ENCODE data around the gene BLACAT1.

DNA sequence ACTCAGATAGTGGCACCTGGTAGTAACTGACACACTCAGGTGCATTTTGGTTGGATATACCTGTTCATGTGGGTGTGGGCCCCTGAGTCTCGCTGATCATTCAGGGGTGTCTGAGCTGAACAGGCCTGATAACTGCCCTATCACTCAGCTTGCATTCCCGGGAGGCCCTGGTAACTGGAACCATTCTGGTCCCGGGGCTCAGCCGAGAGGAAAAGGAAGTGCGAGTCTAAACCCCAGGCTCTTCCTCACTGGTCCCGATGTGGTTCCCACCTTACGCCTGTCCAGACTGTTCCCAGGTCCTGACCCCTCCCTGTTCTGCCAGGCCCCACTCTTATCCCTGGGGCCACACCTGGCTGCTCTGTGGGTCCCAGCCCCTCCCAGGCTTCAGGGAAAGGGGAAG, 36.9 kb upstream of the BLACAT1 start:
- TF ChIP-seq RARB (CRISPR knock-in tag; IDR thresholded peaks at IDR 0.05) (no peak), ARNTL (CRISPR knock-in tag; IDR thresholded peaks at IDR 0.05; ENCODE audit: borderline replicate concordance, low read depth) (no peak), ZNF70 (CRISPR knock-in tag; IDR thresholded peaks at IDR 0.05) (no peak), ZFP30 (CRISPR knock-in tag; IDR thresholded peaks at IDR 0.05) (no peak), ZC3H10 (CRISPR knock-in tag; IDR thresholded peaks at IDR 0.05) (no peak), TOX (CRISPR knock-in tag; IDR thresholded peaks at IDR 0.05; ENCODE audit: borderline replicate concordance) (no peak), GLIS3 (CRISPR knock-in tag; IDR thresholded peaks at IDR 0.05) (no peak), ZNF8 (CRISPR knock-in tag; IDR thresholded peaks at IDR 0.05) (no peak), SNAI2 (CRISPR knock-in tag; IDR thresholded peaks at IDR 0.05) (no peak)
- TF ChIP-seq, protein P1, sequence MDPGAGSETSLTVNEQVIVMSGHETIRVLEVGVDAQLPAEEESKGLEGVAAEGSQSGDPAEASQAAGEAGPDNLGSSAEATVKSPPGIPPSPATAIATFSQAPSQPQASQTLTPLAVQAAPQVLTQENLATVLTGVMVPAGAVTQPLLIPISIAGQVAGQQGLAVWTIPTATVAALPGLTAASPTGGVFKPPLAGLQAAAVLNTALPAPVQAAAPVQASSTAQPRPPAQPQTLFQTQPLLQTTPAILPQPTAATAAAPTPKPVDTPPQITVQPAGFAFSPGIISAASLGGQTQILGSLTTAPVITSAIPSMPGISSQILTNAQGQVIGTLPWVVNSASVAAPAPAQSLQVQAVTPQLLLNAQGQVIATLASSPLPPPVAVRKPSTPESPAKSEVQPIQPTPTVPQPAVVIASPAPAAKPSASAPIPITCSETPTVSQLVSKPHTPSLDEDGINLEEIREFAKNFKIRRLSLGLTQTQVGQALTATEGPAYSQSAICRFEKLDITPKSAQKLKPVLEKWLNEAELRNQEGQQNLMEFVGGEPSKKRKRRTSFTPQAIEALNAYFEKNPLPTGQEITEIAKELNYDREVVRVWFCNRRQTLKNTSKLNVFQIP (CRISPR knock-in tag; IDR thresholded peaks at IDR 0.05; ENCODE audit: borderline replicate concordance, low read depth), result no peak
- TF ChIP-seq, protein P2, sequence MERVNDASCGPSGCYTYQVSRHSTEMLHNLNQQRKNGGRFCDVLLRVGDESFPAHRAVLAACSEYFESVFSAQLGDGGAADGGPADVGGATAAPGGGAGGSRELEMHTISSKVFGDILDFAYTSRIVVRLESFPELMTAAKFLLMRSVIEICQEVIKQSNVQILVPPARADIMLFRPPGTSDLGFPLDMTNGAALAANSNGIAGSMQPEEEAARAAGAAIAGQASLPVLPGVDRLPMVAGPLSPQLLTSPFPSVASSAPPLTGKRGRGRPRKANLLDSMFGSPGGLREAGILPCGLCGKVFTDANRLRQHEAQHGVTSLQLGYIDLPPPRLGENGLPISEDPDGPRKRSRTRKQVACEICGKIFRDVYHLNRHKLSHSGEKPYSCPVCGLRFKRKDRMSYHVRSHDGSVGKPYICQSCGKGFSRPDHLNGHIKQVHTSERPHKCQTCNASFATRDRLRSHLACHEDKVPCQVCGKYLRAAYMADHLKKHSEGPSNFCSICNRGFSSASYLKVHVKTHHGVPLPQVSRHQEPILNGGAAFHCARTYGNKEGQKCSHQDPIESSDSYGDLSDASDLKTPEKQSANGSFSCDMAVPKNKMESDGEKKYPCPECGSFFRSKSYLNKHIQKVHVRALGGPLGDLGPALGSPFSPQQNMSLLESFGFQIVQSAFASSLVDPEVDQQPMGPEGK (CRISPR knock-in tag; IDR thresholded peaks at IDR 0.05; ENCODE audit: borderline replicate concordance), result no peak
